HepG2 (cell line): ENCODE measurements around the gene CDKN3. TPM values are rescaled to one million over a fixed set of nuclear protein-coding genes. Genes with fewer than 3 reads are reported as not detected.

ENCODE experiments used
- CHD4 ChIP-seq: fragments of 200-600 bp; sonication (generic); IDR thresholded peaks from 2 replicates; pipeline ENCODE4 v1.7.0; 2017; ENCODE audit warnings: mild to moderate bottlenecking, low read length, borderline replicate concordance
- FLYWCH1 ChIP-seq: sonication (generic); formaldehyde crosslinking; IDR thresholded peaks from 2 replicates; pipeline ENCODE4 v1.8.1; 2023; ENCODE audit warnings: mild to moderate bottlenecking, missing genetic modification reagents
- FOXJ3 ChIP-seq: sonication (generic); formaldehyde crosslinking; IDR thresholded peaks from 2 replicates; pipeline ENCODE4 v1.4.0; 2020; ENCODE audit warnings: missing genetic modification reagents, mild to moderate bottlenecking, borderline replicate concordance
- KLF13 ChIP-seq: sonication (generic); formaldehyde crosslinking; IDR thresholded peaks from 2 replicates; pipeline ENCODE4 v1.4.0; 2020; ENCODE audit warnings: mild to moderate bottlenecking, missing genetic modification reagents
- SP2 ChIP-seq: sonication (generic); formaldehyde crosslinking; IDR thresholded peaks from 2 replicates; pipeline ENCODE4 v1.5.1; 2020; ENCODE audit warnings: mild to moderate bottlenecking, missing genetic modification reagents
- SRY ChIP-seq: sonication (generic); formaldehyde crosslinking; IDR thresholded peaks from 2 replicates; pipeline ENCODE4 v1.8.0; 2022; ENCODE audit warnings: mild to moderate bottlenecking, missing genetic modification reagents
- TBL1XR1 ChIP-seq: fragments of 150-350 bp; IDR thresholded peaks from 2 replicates; pipeline ENCODE4 v1.6.1; 2014; ENCODE audit warnings: borderline replicate concordance, low read length; ENCODE audit not compliant: partially characterized antibody
- TEAD3 ChIP-seq: optimal IDR thresholded peaks from 2 replicates; pipeline ENCODE3; 2016; ENCODE audit warnings: borderline replicate concordance
- ZNF274 ChIP-seq: sonication (generic); formaldehyde crosslinking; IDR thresholded peaks from 2 replicates; pipeline ENCODE4 v1.5.1; 2020; ENCODE audit warnings: mild to moderate bottlenecking, missing genetic modification reagents
- ZNF3 ChIP-seq: IDR thresholded peaks from 2 replicates; pipeline ENCODE4 v1.7.0; 2017; ENCODE audit warnings: inconsistent platforms
- ZNF33A ChIP-seq: sonication (generic); formaldehyde crosslinking; IDR thresholded peaks from 2 replicates; pipeline ENCODE4 v1.5.1; 2020; ENCODE audit warnings: missing genetic modification reagents, mild to moderate bottlenecking, moderate library complexity, borderline replicate concordance
- ZNF644 ChIP-seq: IDR thresholded peaks from 2 replicates; pipeline ENCODE4 v1.6.1; 2016; ENCODE audit warnings: low read depth
- polyA plus RNA-seq, 8 experiments: library from polyadenylated mRNA; depleted of rRNA in 3 of 8; stranded (reverse) in 7 of 8; unstranded in 1 of 8; fragments of >200 nt; fragmentation: Illumina TruSeq in 4 of 8; extraction: Trizol in 4 of 8; gene quantifications; 2 replicates each; pipeline versions ENCODE4 v1.2.1 to v1.2.3, GENCODE V29; 2011 to 2016; ENCODE audit warnings: low read depth in 4 of 8, missing spikeins in 1 of 8, mixed read lengths in 1 of 8; ENCODE audit not compliant: insufficient read depth in 1 of 8
- total RNA-seq, 5 experiments: library from RNA; depleted of rRNA; stranded (reverse); fragments of >200 nt; fragmentation: Illumina TruSeq; extraction: Trizol; gene quantifications; 2 replicates each; pipeline ENCODE4 v1.2.3, GENCODE V29; 2016; ENCODE audit warnings: low read depth in 1 of 5
- TF ChIP-seq, protein P1 (sequence below): sonication (generic); formaldehyde crosslinking; IDR thresholded peaks from 2 replicates; pipeline ENCODE4 v1.8.1; 2023; ENCODE audit warnings: mild to moderate bottlenecking, inconsistent platforms, moderate library complexity, missing genetic modification reagents, borderline replicate concordance
- TF ChIP-seq, protein P2 (sequence below): sonication (generic); formaldehyde crosslinking; IDR thresholded peaks from 2 replicates; pipeline ENCODE4 v1.4.0; 2020; ENCODE audit warnings: missing genetic modification reagents
- TF ChIP-seq, protein P3 (sequence below): sonication (generic); IDR thresholded peaks from 2 replicates; pipeline ENCODE4 v1.6.1; 2016; ENCODE audit warnings: low read depth, borderline replicate concordance
- TF ChIP-seq, protein P4 (sequence below): sonication (generic); formaldehyde crosslinking; IDR thresholded peaks from 2 replicates; pipeline ENCODE4 v1.5.0; 2020; ENCODE audit warnings: missing genetic modification reagents
- TF ChIP-seq, protein P5 (sequence below): sonication (generic); formaldehyde crosslinking; IDR thresholded peaks from 2 replicates; pipeline ENCODE4 v1.8.0; 2022; ENCODE audit warnings: mild to moderate bottlenecking, missing genetic modification reagents; ENCODE audit not compliant: insufficient replicate concordance
- TF ChIP-seq, protein P6 (sequence below): sonication (generic); formaldehyde crosslinking; IDR thresholded peaks from 2 replicates; pipeline ENCODE4 v1.5.1; 2020; ENCODE audit warnings: mild to moderate bottlenecking, missing genetic modification reagents, moderate library complexity

The CDKN3 gene
- total and polyA plus RNA-seq, 2 of the 13 experiments (the other 11 are each of a cell fraction or from before 2014, with no cell fraction given) = 63.0 to 88.9 TPM

DNA sequence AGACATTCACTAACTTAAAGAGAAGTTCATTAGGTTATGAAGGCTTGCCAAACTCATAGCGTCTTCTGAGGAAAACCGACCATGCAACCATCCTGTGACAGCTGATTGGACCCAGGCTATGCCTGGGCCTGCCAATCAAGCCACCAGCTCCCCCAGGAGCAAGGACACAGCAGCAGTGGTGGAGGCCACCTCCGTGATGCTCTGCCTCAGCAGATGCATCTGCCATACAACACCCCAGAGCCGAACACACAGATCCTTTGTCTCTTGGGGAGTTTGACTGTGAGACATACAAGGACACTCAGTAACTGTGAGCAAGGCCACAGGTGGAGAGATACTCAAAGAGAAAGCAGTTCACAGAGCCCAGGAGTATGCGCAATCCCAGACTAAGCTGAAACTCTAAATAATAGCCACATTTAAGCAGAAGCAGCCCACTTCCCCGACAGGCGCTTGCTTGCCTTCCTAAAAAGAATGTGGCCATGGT is 54.4 kb downstream of the CDKN3 start (continued):
- TF ChIP-seq, protein P1, sequence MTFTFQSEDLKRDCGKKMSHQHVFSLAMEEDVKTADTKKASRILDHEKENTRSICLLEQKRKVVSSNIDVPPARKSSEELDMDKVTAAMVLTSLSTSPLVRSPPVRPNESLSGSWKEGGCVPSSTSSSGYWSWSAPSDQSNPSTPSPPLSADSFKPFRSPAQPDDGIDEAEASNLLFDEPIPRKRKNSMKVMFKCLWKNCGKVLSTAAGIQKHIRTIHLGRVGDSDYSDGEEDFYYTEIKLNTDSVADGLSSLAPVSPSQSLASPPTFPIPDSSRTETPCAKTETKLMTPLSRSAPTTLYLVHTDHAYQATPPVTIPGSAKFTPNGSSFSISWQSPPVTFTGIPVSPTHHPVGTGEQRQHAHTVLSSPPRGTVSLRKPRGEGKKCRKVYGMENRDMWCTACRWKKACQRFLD (CRISPR knock-in tag) = no peak
- TF ChIP-seq, protein P2, sequence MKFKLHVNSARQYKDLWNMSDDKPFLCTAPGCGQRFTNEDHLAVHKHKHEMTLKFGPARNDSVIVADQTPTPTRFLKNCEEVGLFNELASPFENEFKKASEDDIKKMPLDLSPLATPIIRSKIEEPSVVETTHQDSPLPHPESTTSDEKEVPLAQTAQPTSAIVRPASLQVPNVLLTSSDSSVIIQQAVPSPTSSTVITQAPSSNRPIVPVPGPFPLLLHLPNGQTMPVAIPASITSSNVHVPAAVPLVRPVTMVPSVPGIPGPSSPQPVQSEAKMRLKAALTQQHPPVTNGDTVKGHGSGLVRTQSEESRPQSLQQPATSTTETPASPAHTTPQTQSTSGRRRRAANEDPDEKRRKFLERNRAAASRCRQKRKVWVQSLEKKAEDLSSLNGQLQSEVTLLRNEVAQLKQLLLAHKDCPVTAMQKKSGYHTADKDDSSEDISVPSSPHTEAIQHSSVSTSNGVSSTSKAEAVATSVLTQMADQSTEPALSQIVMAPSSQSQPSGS (CRISPR knock-in tag) = no peak
- TF ChIP-seq FLYWCH1 (no peak), CHD4 (no peak), FOXJ3 (CRISPR knock-in tag) (no peak), ZNF274 (CRISPR knock-in tag) (no peak), ZNF644 (no peak), KLF13 (CRISPR knock-in tag) (no peak), SP2 (CRISPR knock-in tag) (peak; percentile 63), TEAD3 (no peak), ZNF33A (CRISPR knock-in tag) (no peak), SRY (no peak), TBL1XR1 (no peak), ZNF3 (CRISPR knock-in tag) (no peak)
- TF ChIP-seq, protein P3, sequence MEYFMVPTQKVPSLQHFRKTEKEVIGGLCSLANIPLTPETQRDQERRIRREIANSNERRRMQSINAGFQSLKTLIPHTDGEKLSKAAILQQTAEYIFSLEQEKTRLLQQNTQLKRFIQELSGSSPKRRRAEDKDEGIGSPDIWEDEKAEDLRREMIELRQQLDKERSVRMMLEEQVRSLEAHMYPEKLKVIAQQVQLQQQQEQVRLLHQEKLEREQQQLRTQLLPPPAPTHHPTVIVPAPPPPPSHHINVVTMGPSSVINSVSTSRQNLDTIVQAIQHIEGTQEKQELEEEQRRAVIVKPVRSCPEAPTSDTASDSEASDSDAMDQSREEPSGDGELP = peak; percentile 55; the same call in 1 of the 2 replicates
- TF ChIP-seq, protein P4, sequence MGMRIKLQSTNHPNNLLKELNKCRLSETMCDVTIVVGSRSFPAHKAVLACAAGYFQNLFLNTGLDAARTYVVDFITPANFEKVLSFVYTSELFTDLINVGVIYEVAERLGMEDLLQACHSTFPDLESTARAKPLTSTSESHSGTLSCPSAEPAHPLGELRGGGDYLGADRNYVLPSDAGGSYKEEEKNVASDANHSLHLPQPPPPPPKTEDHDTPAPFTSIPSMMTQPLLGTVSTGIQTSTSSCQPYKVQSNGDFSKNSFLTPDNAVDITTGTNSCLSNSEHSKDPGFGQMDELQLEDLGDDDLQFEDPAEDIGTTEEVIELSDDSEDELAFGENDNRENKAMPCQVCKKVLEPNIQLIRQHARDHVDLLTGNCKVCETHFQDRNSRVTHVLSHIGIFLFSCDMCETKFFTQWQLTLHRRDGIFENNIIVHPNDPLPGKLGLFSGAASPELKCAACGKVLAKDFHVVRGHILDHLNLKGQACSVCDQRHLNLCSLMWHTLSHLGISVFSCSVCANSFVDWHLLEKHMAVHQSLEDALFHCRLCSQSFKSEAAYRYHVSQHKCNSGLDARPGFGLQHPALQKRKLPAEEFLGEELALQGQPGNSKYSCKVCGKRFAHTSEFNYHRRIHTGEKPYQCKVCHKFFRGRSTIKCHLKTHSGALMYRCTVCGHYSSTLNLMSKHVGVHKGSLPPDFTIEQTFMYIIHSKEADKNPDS (CRISPR knock-in tag) = no peak
- TF ChIP-seq, protein P5, sequence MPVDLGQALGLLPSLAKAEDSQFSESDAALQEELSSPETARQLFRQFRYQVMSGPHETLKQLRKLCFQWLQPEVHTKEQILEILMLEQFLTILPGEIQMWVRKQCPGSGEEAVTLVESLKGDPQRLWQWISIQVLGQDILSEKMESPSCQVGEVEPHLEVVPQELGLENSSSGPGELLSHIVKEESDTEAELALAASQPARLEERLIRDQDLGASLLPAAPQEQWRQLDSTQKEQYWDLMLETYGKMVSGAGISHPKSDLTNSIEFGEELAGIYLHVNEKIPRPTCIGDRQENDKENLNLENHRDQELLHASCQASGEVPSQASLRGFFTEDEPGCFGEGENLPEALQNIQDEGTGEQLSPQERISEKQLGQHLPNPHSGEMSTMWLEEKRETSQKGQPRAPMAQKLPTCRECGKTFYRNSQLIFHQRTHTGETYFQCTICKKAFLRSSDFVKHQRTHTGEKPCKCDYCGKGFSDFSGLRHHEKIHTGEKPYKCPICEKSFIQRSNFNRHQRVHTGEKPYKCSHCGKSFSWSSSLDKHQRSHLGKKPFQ = no peak
- TF ChIP-seq, protein P6, sequence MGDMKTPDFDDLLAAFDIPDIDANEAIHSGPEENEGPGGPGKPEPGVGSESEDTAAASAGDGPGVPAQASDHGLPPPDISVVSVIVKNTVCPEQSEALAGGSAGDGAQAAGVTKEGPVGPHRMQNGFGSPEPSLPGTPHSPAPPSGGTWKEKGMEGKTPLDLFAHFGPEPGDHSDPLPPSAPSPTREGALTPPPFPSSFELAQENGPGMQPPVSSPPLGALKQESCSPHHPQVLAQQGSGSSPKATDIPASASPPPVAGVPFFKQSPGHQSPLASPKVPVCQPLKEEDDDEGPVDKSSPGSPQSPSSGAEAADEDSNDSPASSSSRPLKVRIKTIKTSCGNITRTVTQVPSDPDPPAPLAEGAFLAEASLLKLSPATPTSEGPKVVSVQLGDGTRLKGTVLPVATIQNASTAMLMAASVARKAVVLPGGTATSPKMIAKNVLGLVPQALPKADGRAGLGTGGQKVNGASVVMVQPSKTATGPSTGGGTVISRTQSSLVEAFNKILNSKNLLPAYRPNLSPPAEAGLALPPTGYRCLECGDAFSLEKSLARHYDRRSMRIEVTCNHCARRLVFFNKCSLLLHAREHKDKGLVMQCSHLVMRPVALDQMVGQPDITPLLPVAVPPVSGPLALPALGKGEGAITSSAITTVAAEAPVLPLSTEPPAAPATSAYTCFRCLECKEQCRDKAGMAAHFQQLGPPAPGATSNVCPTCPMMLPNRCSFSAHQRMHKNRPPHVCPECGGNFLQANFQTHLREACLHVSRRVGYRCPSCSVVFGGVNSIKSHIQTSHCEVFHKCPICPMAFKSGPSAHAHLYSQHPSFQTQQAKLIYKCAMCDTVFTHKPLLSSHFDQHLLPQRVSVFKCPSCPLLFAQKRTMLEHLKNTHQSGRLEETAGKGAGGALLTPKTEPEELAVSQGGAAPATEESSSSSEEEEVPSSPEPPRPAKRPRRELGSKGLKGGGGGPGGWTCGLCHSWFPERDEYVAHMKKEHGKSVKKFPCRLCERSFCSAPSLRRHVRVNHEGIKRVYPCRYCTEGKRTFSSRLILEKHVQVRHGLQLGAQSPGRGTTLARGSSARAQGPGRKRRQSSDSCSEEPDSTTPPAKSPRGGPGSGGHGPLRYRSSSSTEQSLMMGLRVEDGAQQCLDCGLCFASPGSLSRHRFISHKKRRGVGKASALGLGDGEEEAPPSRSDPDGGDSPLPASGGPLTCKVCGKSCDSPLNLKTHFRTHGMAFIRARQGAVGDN (CRISPR knock-in tag) = peak; percentile 72
